GM12892 (cell line): ENCODE data around the gene SMARCC1.

Experiments
- DNase-seq: peaks from one replicate; pipeline ENCODE4 v3.0.0; 2011; ENCODE audit not compliant: insufficient read length
- FAIRE-seq: peaks from 2 replicates; lab custom pipeline; 2011; peaks lifted over from hg19 to GRCh38; lab: Jason Lieb, UNC
- POLR2A ChIP-seq: IDR thresholded peaks from 2 replicates; pipeline ENCODE4 v1.6.1; 2011; ENCODE audit warnings: low read depth, low read length, control low read depth
- POLR2AphosphoS5 ChIP-seq: IDR thresholded peaks from 2 replicates; pipeline ENCODE4 v1.6.1; 2011; ENCODE audit warnings: low read depth, low read length, control low read depth
- TAF1 ChIP-seq: IDR thresholded peaks from 2 replicates; pipeline ENCODE4 v1.6.1; 2011; ENCODE audit warnings: low read depth, mild to moderate bottlenecking, control low read depth, low read length, borderline replicate concordance

SMARCC1 gene

DNA sequence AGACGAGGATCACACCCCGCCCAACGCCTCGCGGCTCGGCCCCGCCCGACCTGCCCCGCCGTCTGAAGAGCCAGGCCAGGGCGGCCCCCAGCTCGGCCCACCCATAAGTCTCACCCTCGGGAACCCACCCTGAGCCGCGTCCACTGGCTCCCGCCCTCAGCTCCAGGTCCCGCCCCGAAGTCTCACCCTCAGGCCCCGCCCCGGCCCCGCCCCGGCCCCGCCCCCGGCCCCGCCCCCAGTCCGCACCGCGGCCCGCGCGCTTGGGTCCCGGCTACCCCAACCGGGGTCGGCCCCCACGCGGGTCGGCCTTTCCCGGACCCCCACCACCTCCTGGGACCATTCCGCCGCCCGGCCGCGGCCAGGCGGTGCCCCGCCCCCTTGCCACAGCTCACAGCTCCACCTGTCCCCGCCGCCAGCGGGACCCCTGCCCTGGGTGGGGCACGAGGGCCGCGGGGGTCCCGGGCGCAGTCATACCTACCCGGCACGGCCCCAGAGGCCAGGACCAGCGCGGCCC lies 203.5 kb downstream of the SMARCC1 start:
- FAIRE-seq (no peak), DNase-seq (peak; percentile 76)
- no peak for TF ChIP-seq POLR2A
- no peak for TF ChIP-seq POLR2AphosphoS5
- TF ChIP-seq TAF1: no peak

DNA sequence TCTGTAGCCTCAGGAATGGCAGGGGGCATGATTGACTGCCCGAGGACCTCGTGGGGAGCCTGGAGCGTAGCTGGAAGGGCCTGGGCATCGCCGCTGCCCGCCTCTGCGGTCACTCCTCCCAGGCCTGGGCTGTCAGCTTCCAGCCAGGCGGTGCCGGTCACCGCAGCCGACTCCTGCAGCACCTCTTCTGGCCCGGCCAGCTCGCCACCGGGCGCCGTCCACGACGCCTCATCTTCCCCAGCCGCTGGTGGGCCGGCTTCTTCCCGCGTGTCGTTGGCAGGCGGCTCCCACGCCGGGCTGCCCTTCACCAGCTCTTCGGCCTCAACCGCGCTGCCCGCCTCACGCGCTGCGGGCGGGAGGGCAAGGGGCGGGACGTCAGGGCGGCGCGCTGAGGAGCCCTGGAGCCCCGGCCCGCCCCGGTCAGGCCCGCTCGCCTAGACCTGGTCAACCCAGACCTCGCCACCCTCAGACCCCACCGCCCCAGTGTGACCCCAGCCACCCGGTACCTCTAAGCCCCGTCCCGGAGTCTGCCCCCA lies 204.0 kb downstream of the SMARCC1 start:
- FAIRE-seq: no peak
- TF ChIP-seq POLR2AphosphoS5 (no peak), POLR2A (no peak), TAF1 (no peak)
- no peak for DNase-seq

- DNase-seq (no peak), FAIRE-seq (no peak)
- TF ChIP-seq POLR2AphosphoS5 (no peak), POLR2A (no peak), TAF1 (no peak)
Observed at GRCh38 chr3:47573190-47574172, 208.2 kb downstream of the SMARCC1 start.

- no peak for DNase-seq
- TF ChIP-seq POLR2AphosphoS5: no peak
- no peak for TF ChIP-seq TAF1
- TF ChIP-seq POLR2A: no peak
- FAIRE-seq: no peak
Observed at GRCh38 chr3:47571391-47572175, 210.1 kb downstream of the SMARCC1 start.

GRCh38 chr3:47568901-47569300 lies 212.8 kb downstream of the SMARCC1 start:
- TF ChIP-seq POLR2A: no peak
- DNase-seq (no peak), FAIRE-seq (no peak)

DNA sequence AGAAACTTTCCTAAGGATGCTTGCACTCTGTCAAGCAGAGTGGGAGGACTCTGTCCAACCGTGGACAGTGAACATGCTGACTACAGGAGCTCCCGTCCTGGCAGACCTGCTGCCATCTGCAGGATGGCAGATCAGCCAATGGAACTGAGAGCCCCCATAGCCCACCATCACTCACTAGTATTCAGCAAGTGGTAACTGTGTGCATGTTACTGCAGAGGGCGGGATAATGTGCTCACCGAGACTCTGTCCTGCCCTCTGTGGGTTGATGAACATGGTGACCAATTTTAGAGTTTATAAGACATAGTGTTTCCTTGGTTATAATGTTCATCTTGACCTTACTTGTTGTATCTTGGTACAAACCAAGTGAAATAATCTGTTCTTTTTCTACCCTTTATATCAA lies 214.5 kb downstream of the SMARCC1 start:
- no peak for TF ChIP-seq TAF1
- TF ChIP-seq POLR2AphosphoS5: no peak
- no peak for TF ChIP-seq POLR2A
- DNase-seq (no peak), FAIRE-seq (no peak)

DNA sequence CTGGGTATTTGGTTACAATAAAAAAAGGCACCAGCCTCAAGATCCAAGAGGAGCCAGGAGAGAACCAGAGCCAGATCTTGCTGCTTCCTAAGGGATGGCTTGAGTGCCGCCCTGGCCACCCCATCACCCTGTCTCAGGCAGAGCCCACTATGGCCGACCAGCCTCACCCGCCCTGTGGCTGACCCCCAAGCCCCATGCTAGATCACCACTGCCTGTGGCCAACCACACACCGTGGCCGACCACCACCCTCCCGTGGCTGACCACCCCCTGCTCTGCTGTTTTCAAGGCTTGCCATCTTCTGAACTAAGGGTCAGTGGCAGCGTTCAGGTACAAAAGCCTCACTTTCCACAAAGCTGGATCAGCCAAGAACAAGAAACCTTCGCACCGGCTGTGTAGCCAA lies 215.0 kb downstream of the SMARCC1 start:
- TF ChIP-seq TAF1 (no peak), POLR2AphosphoS5 (no peak), POLR2A (no peak)
- FAIRE-seq (no peak), DNase-seq (no peak)

DNA sequence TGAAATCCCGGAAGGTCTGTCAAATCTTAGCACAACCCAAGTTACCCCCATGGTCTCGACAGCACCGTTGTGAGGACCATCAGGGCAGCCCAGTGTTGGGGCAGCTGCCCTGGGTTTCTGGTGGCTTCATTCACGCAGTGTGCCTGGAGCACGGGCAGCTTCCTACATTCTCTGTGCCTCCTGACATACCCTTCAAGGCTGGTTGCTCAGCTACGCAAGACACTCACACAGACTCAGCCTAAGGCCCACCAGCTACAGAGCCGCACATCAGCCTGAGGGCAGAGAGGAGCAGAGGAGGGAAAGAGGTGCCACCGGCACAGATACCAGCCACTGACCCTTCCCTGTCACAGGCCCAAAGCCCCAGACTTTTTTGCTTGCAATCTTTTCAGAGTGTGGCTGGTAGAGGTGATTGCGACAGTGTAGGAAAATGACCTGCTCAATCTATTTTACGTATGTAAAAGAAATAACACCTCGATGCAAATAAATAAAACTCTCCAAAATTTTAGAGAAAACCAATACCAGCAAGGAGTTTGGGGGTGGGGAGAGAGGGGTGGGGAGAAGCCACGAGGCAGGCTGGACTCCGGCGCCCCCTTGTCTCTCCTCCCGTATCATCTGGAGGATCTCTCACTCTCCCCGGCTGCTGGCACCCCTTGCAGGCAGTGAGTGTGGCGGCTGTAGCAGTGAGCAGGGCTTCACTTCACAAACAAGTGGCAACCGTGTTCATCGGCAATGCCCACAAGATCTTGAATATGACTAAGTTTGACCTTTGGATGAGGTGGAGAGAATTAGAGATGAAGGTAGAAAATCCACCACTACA lies 215.8 kb downstream of the SMARCC1 start:
- no peak for TF ChIP-seq POLR2A
- TF ChIP-seq TAF1: no peak
- TF ChIP-seq POLR2AphosphoS5: no peak
- FAIRE-seq (no peak), DNase-seq (no peak)

DNA sequence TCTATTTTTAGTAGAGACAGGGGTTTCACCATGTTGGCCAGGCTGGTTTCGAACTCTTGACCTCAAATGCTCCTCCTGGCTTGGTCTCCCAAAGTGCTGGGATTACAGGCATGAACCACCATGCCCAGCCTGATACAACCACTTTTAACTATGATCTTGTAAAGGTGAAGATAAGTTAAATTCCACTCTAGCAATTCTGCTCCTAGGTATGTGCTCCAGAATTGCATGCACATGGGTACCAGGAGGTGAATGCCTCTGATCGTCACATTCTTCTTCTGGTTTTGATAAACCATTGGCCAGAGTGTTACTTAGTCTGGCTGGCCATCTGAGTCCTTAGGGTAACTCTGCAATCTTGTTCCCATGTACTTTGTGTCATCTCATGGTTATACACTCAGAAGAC lies 225.3 kb downstream of the SMARCC1 start:
- DNase-seq (no peak), FAIRE-seq (no peak)
- TF ChIP-seq TAF1: no peak
- TF ChIP-seq POLR2AphosphoS5: no peak
- TF ChIP-seq POLR2A: no peak

DNA sequence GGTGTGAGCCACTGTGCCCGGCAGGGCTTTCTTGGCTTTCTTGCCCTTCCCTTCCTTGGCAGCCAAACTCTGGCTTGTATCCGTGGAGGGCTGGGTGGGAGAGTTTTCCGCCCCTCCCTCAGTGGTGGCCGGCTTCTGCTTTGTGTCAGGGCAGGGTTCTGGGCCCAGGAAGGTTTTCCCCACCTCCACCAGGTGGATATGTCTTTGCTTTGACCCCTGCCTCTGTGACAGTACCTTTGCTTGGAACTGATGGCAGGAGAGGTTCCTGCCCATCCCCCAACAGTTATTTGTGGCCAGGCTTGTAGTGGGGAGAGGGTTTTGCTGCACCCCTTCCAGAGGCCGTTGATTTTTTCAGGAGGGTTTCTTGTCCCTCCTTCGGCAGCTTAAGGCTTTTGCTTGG lies 227.4 kb downstream of the SMARCC1 start:
- DNase-seq (no peak), FAIRE-seq (no peak)
- no peak for TF ChIP-seq POLR2A
- no peak for TF ChIP-seq TAF1
- no peak for TF ChIP-seq POLR2AphosphoS5
